Uterus (tissue), 2 donors: ENCODE results near the gene RREB1.

Experiments
- POLR2A ChIP-seq, 2 donors: fragments of 450-650 bp; IDR thresholded peaks; one replicate each; pipeline ENCODE4 v1.6.1; 2016; ENCODE audit warnings: antibody characterized with exemption in 2 of 2, mild to moderate bottlenecking in 1 of 2, moderate library complexity in 1 of 2
- TF ChIP-seq, protein P1 (sequence below), 4 experiments: fragments of 200-600 bp in 2 of 4; fragments of 450-650 bp in 2 of 4; sonication (generic) in 2 of 4; IDR thresholded peaks; one replicate each; pipeline ENCODE4 v1.5.1; 2016 to 2019; ENCODE audit warnings: antibody characterized with exemption in 4 of 4, mild to moderate bottlenecking in 2 of 4, moderate library complexity in 1 of 4

- no peak for TF ChIP-seq POLR2A (IDR thresholded peaks at IDR 0.05)
- TF ChIP-seq, protein P1, sequence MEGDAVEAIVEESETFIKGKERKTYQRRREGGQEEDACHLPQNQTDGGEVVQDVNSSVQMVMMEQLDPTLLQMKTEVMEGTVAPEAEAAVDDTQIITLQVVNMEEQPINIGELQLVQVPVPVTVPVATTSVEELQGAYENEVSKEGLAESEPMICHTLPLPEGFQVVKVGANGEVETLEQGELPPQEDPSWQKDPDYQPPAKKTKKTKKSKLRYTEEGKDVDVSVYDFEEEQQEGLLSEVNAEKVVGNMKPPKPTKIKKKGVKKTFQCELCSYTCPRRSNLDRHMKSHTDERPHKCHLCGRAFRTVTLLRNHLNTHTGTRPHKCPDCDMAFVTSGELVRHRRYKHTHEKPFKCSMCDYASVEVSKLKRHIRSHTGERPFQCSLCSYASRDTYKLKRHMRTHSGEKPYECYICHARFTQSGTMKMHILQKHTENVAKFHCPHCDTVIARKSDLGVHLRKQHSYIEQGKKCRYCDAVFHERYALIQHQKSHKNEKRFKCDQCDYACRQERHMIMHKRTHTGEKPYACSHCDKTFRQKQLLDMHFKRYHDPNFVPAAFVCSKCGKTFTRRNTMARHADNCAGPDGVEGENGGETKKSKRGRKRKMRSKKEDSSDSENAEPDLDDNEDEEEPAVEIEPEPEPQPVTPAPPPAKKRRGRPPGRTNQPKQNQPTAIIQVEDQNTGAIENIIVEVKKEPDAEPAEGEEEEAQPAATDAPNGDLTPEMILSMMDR (IDR thresholded peaks at IDR 0.05) = no peak
These were observed 185.0 kb downstream of the RREB1 start for GRCh38 chr6:7292596-7293255.
